ENCODE data around the gene HAPLN3.

The HAPLN3 gene

DNA sequence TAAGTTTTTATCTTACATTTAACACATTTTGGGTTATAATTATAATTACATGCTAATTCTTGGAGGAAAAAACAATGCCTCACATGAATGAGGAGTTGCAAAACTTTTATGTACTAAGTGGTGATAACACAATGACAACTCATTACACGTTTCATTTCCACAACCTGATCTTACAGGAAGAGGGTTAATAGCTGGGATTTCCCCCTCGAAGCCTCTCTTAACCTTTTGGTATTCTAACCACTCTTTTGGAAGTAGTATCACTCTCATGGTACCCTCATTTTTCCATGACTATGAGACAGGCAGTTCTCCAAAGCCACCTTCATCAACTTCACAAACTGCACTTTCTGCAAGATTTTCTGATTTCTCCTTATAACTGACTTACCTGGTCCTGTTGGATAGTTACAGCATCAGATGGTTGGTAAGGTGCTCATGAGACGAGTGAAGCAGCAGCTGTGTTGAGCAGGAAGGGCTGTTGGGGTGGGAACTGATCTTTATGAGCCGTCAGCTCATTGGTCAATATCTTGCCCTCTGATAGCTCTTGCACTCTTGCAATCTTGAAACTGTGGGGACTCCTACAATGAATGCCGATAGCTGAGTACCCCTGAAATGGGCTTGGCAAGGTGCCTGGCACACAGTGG is 50.5 kb downstream of the HAPLN3 start:
- no peak for DNase-seq (ENCODE audit: extremely low read depth, low read depth)
- H3K4me3 ChIP-seq (replicated peaks; ENCODE audit: low read depth, low read length) = no peak overlapping the region
- TF ChIP-seq, protein P1, sequence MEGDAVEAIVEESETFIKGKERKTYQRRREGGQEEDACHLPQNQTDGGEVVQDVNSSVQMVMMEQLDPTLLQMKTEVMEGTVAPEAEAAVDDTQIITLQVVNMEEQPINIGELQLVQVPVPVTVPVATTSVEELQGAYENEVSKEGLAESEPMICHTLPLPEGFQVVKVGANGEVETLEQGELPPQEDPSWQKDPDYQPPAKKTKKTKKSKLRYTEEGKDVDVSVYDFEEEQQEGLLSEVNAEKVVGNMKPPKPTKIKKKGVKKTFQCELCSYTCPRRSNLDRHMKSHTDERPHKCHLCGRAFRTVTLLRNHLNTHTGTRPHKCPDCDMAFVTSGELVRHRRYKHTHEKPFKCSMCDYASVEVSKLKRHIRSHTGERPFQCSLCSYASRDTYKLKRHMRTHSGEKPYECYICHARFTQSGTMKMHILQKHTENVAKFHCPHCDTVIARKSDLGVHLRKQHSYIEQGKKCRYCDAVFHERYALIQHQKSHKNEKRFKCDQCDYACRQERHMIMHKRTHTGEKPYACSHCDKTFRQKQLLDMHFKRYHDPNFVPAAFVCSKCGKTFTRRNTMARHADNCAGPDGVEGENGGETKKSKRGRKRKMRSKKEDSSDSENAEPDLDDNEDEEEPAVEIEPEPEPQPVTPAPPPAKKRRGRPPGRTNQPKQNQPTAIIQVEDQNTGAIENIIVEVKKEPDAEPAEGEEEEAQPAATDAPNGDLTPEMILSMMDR (IDR thresholded peaks at IDR 0.05; ENCODE audit: low read depth, low read length, missing control alignments) = no peak

DNA sequence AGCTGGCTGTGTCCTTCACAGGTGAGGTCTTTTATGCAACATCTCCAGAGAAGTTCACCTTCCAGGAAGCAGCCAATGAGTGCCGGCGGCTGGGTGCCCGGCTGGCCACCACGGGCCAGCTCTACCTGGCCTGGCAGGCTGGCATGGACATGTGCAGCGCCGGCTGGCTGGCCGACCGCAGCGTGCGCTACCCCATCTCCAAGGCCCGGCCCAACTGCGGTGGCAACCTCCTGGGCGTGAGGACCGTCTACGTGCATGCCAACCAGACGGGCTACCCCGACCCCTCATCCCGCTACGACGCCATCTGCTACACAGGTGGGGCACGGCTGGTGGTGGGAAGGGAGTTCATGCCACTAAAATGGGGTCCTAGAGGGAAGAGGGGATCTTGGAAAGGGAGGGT is 52.0 kb downstream of the HAPLN3 start:
- DNase-seq (ENCODE audit: extremely low read depth, low read depth) = no peak
- TF ChIP-seq, protein P1 (IDR thresholded peaks at IDR 0.05; ENCODE audit: low read depth, low read length, missing control alignments) = no peak

DNA sequence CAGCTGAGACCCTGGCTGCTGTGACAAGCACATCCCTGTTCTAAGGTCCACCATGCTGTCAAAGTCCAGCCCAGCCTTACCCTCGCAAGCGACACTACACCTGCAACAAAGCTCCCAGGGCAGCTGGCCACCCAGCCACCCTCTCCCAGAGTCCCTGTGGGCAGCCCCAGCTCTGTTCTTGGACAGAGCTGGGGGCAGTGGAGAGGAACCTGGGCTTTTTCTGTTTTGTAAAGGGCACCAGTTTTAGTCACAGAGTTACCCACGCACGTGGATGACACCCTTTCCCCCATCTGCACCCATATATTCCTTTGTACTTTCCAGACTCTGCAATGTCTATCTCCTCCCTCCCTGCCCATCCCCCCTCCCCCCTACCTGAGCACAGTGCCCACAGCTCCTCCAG is 53.2 kb downstream of the HAPLN3 start:
- TF ChIP-seq, protein P1 (IDR thresholded peaks at IDR 0.05; ENCODE audit: low read depth, low read length, missing control alignments) = no peak
- no peak overlapping the region for H3K4me3 ChIP-seq (replicated peaks; ENCODE audit: low read depth, low read length)
- no peak for DNase-seq (ENCODE audit: extremely low read depth, low read depth)

More for the DNA sequence above, 52.0 kb downstream of the HAPLN3 start:
- H3K4me3 ChIP-seq (replicated peaks; ENCODE audit: low read depth, low read length) = no peak overlapping the region

DNA sequence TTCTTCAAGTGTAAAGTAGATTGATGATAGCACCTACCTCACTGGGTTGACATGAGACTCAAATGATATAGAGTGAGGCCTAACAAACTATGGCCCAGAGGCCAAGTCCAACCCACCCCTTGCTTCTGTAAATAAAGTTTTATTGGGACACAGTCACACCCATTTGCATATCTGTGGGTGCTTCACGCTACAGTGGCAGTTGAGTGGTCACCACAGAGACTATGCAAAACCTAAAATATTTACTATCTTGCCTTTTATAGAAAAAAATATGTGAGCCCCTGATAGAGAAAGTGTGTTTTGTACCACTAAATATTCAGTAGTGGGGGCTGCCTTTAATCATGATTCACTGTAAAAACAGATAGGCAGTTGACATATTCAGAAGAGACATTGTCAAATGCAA is 54.1 kb downstream of the HAPLN3 start:
- TF ChIP-seq, protein P1 (IDR thresholded peaks at IDR 0.05; ENCODE audit: low read depth, low read length, missing control alignments) = no peak
- H3K4me3 ChIP-seq (replicated peaks; ENCODE audit: low read depth, low read length) = no peak overlapping the region
- no peak for DNase-seq (ENCODE audit: extremely low read depth, low read depth)

DNA sequence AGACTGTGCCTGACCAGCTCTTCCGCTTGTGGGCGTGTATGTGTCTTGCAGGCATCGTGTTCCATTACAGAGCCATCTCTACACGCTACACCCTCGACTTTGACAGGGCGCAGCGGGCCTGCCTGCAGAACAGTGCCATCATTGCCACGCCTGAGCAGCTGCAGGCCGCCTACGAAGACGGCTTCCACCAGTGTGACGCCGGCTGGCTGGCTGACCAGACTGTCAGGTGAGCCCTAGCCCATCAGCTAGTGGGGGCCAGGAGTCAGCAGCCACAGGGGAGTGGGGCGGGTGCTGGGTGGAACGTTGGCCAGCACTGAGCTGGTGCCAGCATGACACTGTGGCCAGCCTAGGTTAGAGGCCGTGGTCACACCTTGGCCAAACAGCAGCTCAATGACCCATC is 55.4 kb downstream of the HAPLN3 start:
- DNase-seq (ENCODE audit: extremely low read depth, low read depth) = no peak
- no peak overlapping the region for H3K4me3 ChIP-seq (replicated peaks; ENCODE audit: low read depth, low read length)
- TF ChIP-seq, protein P1 (IDR thresholded peaks at IDR 0.05; ENCODE audit: low read depth, low read length, missing control alignments) = no peak

DNA sequence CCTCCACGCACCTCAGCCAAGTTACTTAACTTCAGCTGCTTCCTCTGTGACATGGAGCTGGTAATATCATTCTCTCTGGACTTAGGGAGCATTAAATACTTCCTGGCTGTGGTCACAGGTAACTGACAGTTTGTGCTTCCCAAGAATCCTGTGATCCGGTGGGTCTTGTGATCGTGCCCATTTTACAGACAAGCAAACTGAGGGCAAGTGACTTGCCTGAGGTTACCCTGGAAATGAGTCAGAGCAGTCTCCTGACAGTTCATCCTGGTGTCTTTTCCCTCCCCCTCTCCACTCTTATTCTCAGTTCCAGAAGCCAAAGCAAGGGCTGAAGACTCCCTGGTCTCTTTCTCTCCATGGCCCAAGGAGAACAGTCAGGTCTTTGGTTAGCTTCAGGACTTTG is 56.2 kb downstream of the HAPLN3 start:
- no peak for DNase-seq (ENCODE audit: extremely low read depth, low read depth)
- H3K4me3 ChIP-seq (replicated peaks; ENCODE audit: low read depth, low read length) = no peak overlapping the region
- TF ChIP-seq, protein P1 (IDR thresholded peaks at IDR 0.05; ENCODE audit: low read depth, low read length, missing control alignments) = no peak

DNA sequence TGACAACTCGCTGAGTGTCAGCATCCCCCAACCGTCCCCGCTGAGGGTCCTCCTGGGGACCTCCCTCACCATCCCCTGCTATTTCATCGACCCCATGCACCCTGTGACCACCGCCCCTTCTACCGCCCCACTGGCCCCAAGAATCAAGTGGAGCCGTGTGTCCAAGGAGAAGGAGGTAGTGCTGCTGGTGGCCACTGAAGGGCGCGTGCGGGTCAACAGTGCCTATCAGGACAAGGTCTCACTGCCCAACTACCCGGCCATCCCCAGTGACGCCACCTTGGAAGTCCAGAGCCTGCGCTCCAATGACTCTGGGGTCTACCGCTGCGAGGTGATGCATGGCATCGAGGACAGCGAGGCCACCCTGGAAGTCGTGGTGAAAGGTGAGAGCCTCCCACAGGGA is 56.7 kb downstream of the HAPLN3 start:
- no peak for DNase-seq (ENCODE audit: extremely low read depth, low read depth)
- TF ChIP-seq, protein P1 (IDR thresholded peaks at IDR 0.05; ENCODE audit: low read depth, low read length, missing control alignments) = no peak
- no peak overlapping the region for H3K4me3 ChIP-seq (replicated peaks; ENCODE audit: low read depth, low read length)

Measured in HFF-Myc (cell line).